Measurements from ENCODE around the gene ASXL3.

ASXL3 gene

GRCh38 chr18:33580546-33580945 lies 2.5 kb downstream of the ASXL3 start:
- Histone ChIP-seq H3K4me3 (ENCODE audit: low read length) (no peak overlapping the region), H3K4me2 (ENCODE audit: low read length) (no peak overlapping the region), H3K79me2 (ENCODE audit: control insufficient read depth, low read length) (no peaks in the 10 kb centered on the region), H3K9me3 (ENCODE audit: control insufficient read depth, insufficient read depth, low read length) (peaks cover 9% of the 10 kb centered on the region; the same call in 1 of the 2 replicates), H3K36me3 (ENCODE audit: control insufficient read depth, low read length) (no peaks in the 10 kb centered on the region), H4K20me1 (ENCODE audit: control insufficient read depth, insufficient read depth, low read depth, low read length) (no peaks in the 10 kb centered on the region), H3F3A (ENCODE audit: control insufficient read depth, insufficient read depth) (no peaks in the 10 kb centered on the region), H3K4me1 (ENCODE audit: control insufficient read depth, low read length) (peaks cover 41% of the 10 kb centered on the region), H3K9me2 (replicated peaks; ENCODE audit: control insufficient read depth, low read length) (no peaks in the 10 kb centered on the region), H3K27ac (ENCODE audit: low read depth, low read length) (no peak overlapping the region), H3K27me3 (ENCODE audit: control insufficient read depth, low read length) (no peaks in the 10 kb centered on the region)
- TF ChIP-seq EZH2phosphoT487 (IDR thresholded peaks at IDR 0.05; ENCODE audit: borderline replicate concordance, low read length) = no peak
- TF ChIP-seq, protein P1, sequence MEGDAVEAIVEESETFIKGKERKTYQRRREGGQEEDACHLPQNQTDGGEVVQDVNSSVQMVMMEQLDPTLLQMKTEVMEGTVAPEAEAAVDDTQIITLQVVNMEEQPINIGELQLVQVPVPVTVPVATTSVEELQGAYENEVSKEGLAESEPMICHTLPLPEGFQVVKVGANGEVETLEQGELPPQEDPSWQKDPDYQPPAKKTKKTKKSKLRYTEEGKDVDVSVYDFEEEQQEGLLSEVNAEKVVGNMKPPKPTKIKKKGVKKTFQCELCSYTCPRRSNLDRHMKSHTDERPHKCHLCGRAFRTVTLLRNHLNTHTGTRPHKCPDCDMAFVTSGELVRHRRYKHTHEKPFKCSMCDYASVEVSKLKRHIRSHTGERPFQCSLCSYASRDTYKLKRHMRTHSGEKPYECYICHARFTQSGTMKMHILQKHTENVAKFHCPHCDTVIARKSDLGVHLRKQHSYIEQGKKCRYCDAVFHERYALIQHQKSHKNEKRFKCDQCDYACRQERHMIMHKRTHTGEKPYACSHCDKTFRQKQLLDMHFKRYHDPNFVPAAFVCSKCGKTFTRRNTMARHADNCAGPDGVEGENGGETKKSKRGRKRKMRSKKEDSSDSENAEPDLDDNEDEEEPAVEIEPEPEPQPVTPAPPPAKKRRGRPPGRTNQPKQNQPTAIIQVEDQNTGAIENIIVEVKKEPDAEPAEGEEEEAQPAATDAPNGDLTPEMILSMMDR (IDR thresholded peaks at IDR 0.05; ENCODE audit: low read depth, low read length, poor library complexity, severe bottlenecking) = no peak

DNA sequence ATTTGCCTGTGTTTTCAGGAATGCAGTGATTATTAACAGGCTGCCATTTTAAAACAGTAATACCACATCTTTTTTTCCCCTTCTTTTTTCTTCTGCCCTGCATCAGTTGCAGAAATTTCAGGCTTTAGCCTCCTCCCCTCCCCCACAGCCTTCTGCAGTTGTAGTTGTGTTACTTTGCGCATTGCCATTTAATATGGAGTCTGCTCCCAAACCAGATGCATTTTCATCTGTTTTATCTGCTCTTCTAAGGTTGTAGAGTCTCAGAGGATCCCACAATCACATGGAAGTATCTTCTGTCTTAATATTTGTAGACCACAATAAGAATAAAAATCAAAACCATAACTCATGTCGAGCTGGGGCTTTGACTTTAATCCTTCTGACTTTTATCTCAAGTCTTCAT lies 3.8 kb downstream of the ASXL3 start:
- Histone ChIP-seq H3K4me3 (ENCODE audit: low read length) (no peak overlapping the region), H3K9me2 (replicated peaks; ENCODE audit: control insufficient read depth, low read length) (no peaks in the 10 kb centered on the region), H3K27ac (ENCODE audit: low read depth, low read length) (no peak overlapping the region), H3K79me2 (ENCODE audit: control insufficient read depth, low read length) (no peaks in the 10 kb centered on the region), H3K36me3 (ENCODE audit: control insufficient read depth, low read length) (no peaks in the 10 kb centered on the region), H3K27me3 (ENCODE audit: control insufficient read depth, low read length) (no peaks in the 10 kb centered on the region), H3K9me3 (ENCODE audit: control insufficient read depth, insufficient read depth, low read length) (peaks cover 13% of the 10 kb centered on the region), H3K4me2 (ENCODE audit: low read length) (peak overlapping the region; percentile 13; the same call in 1 of the 2 replicates), H3F3A (ENCODE audit: control insufficient read depth, insufficient read depth) (no peaks in the 10 kb centered on the region), H4K20me1 (ENCODE audit: control insufficient read depth, insufficient read depth, low read depth, low read length) (no peaks in the 10 kb centered on the region), H3K4me1 (ENCODE audit: control insufficient read depth, low read length) (peaks cover 30% of the 10 kb centered on the region)
- TF ChIP-seq EZH2phosphoT487 (IDR thresholded peaks at IDR 0.05; ENCODE audit: borderline replicate concordance, low read length) = no peak
- TF ChIP-seq, protein P1 (IDR thresholded peaks at IDR 0.05; ENCODE audit: low read depth, low read length, poor library complexity, severe bottlenecking) = no peak

DNA sequence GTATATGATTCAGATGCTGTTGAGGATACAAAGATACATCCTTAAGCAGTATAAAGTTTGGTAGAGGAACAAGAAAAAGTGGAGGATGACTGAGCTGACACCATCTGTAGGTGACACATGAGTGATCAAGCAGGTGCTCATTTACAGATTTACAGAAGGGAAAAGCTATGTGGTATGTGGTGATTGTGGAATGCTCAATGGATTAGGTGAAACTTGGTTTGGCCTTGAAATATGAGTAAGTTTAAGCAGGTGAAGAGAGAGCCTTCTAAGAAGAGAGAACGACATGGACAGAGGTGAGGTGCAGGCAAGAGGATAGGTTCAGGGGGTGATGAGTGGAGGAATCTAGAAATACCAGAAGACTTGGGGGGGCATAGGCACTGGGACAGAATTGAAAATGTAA lies 5.9 kb downstream of the ASXL3 start:
- Histone ChIP-seq H3K4me2 (ENCODE audit: low read length) (no peak overlapping the region), H3K4me3 (ENCODE audit: low read length) (no peak overlapping the region), H4K20me1 (ENCODE audit: control insufficient read depth, insufficient read depth, low read depth, low read length) (no peaks in the 10 kb centered on the region), H3K4me1 (ENCODE audit: control insufficient read depth, low read length) (peaks cover 19% of the 10 kb centered on the region), H3K36me3 (ENCODE audit: control insufficient read depth, low read length) (no peaks in the 10 kb centered on the region), H3K27me3 (ENCODE audit: control insufficient read depth, low read length) (no peaks in the 10 kb centered on the region), H3K79me2 (ENCODE audit: control insufficient read depth, low read length) (no peaks in the 10 kb centered on the region), H3F3A (ENCODE audit: control insufficient read depth, insufficient read depth) (no peaks in the 10 kb centered on the region), H3K9me2 (replicated peaks; ENCODE audit: control insufficient read depth, low read length) (no peaks in the 10 kb centered on the region), H3K9me3 (ENCODE audit: control insufficient read depth, insufficient read depth, low read length) (peaks cover 11% of the 10 kb centered on the region), H3K27ac (ENCODE audit: low read depth, low read length) (no peak overlapping the region)
- TF ChIP-seq, protein P1 (IDR thresholded peaks at IDR 0.05; ENCODE audit: low read depth, low read length, poor library complexity, severe bottlenecking) = no peak
- TF ChIP-seq EZH2phosphoT487 (IDR thresholded peaks at IDR 0.05; ENCODE audit: borderline replicate concordance, low read length) = no peak

Data from DOHH2 (cell line).